ENCODE data around the gene SMPX. TPM values are rescaled to one million over a fixed set of nuclear protein-coding genes. Genes with fewer than 3 reads are reported as not detected.

Gene SMPX
- total RNA-seq, 4 donors from 2014 or later = not detected

GRCh38 chrX:21770631-21771321, 12.9 kb upstream of the SMPX start:
- no peak overlapping the region for H3K27ac ChIP-seq
- H3K27me3 ChIP-seq = no peaks in the 10 kb centered on the region
- H3K4me1 ChIP-seq = no peaks in the 10 kb centered on the region
- no peak overlapping the region for H3K4me3 ChIP-seq
- H3K9me3 ChIP-seq = no peaks in the 10 kb centered on the region
- TF ChIP-seq CTCF (IDR thresholded peaks at IDR 0.05) = no peak
- no peak for TF ChIP-seq POLR2A (IDR thresholded peaks at IDR 0.05)
- no peaks in the 10 kb centered on the region for H3K36me3 ChIP-seq
- no peak for DNase-seq

GRCh38 chrX:21766101-21766500, 8.2 kb upstream of the SMPX start:
- no peak for DNase-seq
- TF ChIP-seq CTCF (IDR thresholded peaks at IDR 0.05) (no peak), POLR2A (IDR thresholded peaks at IDR 0.05) (no peak)
- no peak overlapping the region for H3K27ac ChIP-seq
- no peaks in the 10 kb centered on the region for H3K4me1 ChIP-seq
- H3K27me3 ChIP-seq = no peaks in the 10 kb centered on the region
- no peaks in the 10 kb centered on the region for H3K9me3 ChIP-seq
- no peaks in the 10 kb centered on the region for H3K36me3 ChIP-seq
- H3K4me3 ChIP-seq = no peak overlapping the region

GRCh38 chrX:21764008-21764407, 6.1 kb upstream of the SMPX start:
- Histone ChIP-seq H3K36me3 (no peaks in the 10 kb centered on the region), H3K27me3 (no peaks in the 10 kb centered on the region), H3K9me3 (no peaks in the 10 kb centered on the region), H3K27ac (no peak overlapping the region), H3K4me3 (no peak overlapping the region), H3K4me1 (no peaks in the 10 kb centered on the region)
- no peak for DNase-seq
- TF ChIP-seq CTCF (IDR thresholded peaks at IDR 0.05) = no peak
- no peak for TF ChIP-seq POLR2A (IDR thresholded peaks at IDR 0.05)

GRCh38 chrX:21758488-21758887, 572 bp upstream of the SMPX start:
- Histone ChIP-seq H3K36me3 (no peaks in the 10 kb centered on the region), H3K9me3 (no peaks in the 10 kb centered on the region), H3K27ac (no peak overlapping the region), H3K4me3 (no peak overlapping the region), H3K27me3 (no peaks in the 10 kb centered on the region), H3K4me1 (no peaks in the 10 kb centered on the region)
- no peak for DNase-seq
- no peak for TF ChIP-seq CTCF (IDR thresholded peaks at IDR 0.05)
- no peak for TF ChIP-seq POLR2A (IDR thresholded peaks at IDR 0.05)

- DNase-seq = no peak
- Histone ChIP-seq H3K27ac (no peak overlapping the region), H3K36me3 (no peaks in the 10 kb centered on the region)
Observed at GRCh38 chrX:21756785-21757529, 959 bp downstream of the SMPX start.

More at GRCh38 chrX:21756785-21757529, 959 bp downstream of the SMPX start:
- TF ChIP-seq POLR2A (IDR thresholded peaks at IDR 0.05) (no peak), CTCF (IDR thresholded peaks at IDR 0.05) (no peak)
- Histone ChIP-seq H3K4me3 (no peak overlapping the region), H3K4me1 (no peaks in the 10 kb centered on the region), H3K27me3 (no peaks in the 10 kb centered on the region), H3K9me3 (no peaks in the 10 kb centered on the region)
